Measurements from ENCODE around the gene ZNF621. TPM values are rescaled to one million over a fixed set of nuclear protein-coding genes. Genes with fewer than 3 reads are reported as not detected.

Gene ZNF621
- total and polyA plus RNA-seq, 9 of the 15 experiments (the other 6 are each of a cell fraction or from before 2014, with no cell fraction given): 4.7 to 28.9 (median 20.6) TPM

DNA sequence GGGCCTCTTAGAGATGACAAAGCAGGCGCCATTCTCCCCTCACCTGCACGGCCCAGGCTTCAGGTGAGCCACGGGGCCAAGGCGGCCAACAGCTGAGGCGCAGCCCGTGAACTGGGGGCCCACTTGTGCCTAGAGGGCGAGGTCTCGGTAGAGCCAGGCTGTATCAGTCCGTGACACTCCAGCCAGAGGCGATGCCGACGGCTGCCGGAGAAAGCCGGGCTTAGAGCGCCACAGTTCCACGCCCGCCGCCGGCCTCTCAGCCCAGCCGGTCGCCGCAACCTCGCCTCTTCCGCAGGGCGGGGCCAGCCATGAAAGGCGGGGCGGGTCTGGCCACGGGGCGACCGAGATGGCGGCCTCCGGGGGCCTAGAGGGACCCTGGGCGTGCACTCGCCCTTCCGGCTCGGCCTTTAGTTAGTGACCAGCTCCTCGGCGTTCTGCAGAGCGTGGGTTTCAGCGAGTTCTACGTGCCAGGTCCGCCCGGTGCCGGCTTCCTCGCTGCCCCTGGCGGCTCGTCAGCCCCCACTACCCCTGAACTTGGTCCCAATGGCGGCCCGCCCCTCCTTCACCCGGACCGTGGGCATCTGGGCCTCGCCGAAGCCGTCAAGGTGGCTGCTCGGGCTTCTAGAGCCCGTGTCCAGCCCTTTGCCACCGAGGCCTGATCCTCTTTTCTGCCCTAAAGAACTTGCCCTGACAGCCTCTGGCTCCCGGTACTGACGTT, at the start of gene ZNF621 (continued):
- TF ChIP-seq ELF4 (CRISPR knock-in tag; IDR thresholded peaks at IDR 0.05) (peak; percentile 62; the same call in 1 of the 2 replicates), ZNF311 (CRISPR knock-in tag; IDR thresholded peaks at IDR 0.05) (no peak), HDAC8 (tag; IDR thresholded peaks at IDR 0.05) (peak; percentile 45; the same call in 1 of the 2 replicates), ZNF212 (CRISPR knock-in tag; IDR thresholded peaks at IDR 0.05) (peak; percentile 53; the same call in 1 of the 2 replicates), ZNF140 (CRISPR knock-in tag; IDR thresholded peaks at IDR 0.05) (no peak), ZNF445 (CRISPR knock-in tag; IDR thresholded peaks at IDR 0.05; ENCODE audit: low read depth) (no peak), ZC3H11A (IDR thresholded peaks at IDR 0.05; ENCODE audit: low read depth, low read length) (no peak; the same call in 1 of the 2 replicates), NCOA6 (IDR thresholded peaks at IDR 0.05) (no peak), NFRKB (IDR thresholded peaks at IDR 0.05; ENCODE audit: low read depth) (peak; percentile 94), ZNF431 (CRISPR knock-in tag; IDR thresholded peaks at IDR 0.05) (peak; percentile 57), PML (IDR thresholded peaks at IDR 0.05; ENCODE audit: low read length) (peak; percentile 81), MEF2A (IDR thresholded peaks at IDR 0.05; ENCODE audit: control insufficient read depth, low read depth, low read length) (no peak), ZNF121 (CRISPR knock-in tag; conservative IDR thresholded peaks at IDR 0.05) (no peak), CREM (IDR thresholded peaks at IDR 0.05; ENCODE audit: low read depth) (peak; percentile 78), ARID2 (IDR thresholded peaks at IDR 0.05) (no peak)
- TF ChIP-seq, protein P1, sequence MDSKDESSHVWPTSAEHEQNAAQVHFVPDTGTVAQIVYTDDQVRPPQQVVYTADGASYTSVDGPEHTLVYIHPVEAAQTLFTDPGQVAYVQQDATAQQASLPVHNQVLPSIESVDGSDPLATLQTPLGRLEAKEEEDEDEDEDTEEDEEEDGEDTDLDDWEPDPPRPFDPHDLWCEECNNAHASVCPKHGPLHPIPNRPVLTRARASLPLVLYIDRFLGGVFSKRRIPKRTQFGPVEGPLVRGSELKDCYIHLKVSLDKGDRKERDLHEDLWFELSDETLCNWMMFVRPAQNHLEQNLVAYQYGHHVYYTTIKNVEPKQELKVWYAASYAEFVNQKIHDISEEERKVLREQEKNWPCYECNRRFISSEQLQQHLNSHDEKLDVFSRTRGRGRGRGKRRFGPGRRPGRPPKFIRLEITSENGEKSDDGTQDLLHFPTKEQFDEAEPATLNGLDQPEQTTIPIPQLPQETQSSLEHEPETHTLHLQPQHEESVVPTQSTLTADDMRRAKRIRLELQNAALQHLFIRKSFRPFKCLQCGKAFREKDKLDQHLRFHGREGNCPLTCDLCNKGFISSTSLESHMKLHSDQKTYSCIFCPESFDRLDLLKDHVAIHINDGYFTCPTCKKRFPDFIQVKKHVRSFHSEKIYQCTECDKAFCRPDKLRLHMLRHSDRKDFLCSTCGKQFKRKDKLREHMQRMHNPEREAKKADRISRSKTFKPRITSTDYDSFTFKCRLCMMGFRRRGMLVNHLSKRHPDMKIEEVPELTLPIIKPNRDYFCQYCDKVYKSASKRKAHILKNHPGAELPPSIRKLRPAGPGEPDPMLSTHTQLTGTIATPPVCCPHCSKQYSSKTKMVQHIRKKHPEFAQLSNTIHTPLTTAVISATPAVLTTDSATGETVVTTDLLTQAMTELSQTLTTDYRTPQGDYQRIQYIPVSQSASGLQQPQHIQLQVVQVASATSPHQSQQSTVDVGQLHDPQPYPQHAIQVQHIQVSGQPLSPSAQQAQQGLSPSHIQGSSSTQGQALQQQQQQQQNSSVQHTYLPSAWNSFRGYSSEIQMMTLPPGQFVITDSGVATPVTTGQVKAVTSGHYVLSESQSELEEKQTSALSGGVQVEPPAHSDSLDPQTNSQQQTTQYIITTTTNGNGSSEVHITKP (IDR thresholded peaks at IDR 0.05; ENCODE audit: partially characterized antibody): peak; percentile 78
- TF ChIP-seq, protein P2, sequence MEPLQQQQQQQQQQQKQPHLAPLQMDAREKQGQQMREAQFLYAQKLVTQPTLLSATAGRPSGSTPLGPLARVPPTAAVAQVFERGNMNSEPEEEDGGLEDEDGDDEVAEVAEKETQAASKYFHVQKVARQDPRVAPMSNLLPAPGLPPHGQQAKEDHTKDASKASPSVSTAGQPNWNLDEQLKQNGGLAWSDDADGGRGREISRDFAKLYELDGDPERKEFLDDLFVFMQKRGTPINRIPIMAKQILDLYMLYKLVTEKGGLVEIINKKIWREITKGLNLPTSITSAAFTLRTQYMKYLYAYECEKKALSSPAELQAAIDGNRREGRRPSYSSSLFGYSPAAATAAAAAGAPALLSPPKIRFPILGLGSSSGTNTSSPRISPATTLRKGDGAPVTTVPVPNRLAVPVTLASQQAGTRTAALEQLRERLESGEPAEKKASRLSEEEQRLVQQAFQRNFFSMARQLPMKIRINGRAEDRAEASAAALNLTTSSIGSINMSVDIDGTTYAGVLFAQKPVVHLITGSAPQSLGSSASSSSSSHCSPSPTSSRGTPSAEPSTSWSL (CRISPR knock-in tag; IDR thresholded peaks at IDR 0.05; ENCODE audit: borderline replicate concordance): 0 out of 2 replicates have a peak, but pooled peaks have one; percentile 67
- TF ChIP-seq, protein P3, sequence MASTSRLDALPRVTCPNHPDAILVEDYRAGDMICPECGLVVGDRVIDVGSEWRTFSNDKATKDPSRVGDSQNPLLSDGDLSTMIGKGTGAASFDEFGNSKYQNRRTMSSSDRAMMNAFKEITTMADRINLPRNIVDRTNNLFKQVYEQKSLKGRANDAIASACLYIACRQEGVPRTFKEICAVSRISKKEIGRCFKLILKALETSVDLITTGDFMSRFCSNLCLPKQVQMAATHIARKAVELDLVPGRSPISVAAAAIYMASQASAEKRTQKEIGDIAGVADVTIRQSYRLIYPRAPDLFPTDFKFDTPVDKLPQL (IDR thresholded peaks at IDR 0.05; ENCODE audit: extremely low read depth, insufficient read length): peak; percentile 12
- TF ChIP-seq, protein P4, sequence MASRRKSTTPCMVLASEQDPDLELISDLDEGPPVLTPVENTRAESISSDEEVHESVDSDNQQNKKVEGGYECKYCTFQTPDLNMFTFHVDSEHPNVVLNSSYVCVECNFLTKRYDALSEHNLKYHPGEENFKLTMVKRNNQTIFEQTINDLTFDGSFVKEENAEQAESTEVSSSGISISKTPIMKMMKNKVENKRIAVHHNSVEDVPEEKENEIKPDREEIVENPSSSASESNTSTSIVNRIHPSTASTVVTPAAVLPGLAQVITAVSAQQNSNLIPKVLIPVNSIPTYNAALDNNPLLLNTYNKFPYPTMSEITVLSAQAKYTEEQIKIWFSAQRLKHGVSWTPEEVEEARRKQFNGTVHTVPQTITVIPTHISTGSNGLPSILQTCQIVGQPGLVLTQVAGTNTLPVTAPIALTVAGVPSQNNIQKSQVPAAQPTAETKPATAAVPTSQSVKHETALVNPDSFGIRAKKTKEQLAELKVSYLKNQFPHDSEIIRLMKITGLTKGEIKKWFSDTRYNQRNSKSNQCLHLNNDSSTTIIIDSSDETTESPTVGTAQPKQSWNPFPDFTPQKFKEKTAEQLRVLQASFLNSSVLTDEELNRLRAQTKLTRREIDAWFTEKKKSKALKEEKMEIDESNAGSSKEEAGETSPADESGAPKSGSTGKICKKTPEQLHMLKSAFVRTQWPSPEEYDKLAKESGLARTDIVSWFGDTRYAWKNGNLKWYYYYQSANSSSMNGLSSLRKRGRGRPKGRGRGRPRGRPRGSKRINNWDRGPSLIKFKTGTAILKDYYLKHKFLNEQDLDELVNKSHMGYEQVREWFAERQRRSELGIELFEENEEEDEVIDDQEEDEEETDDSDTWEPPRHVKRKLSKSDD (conservative IDR thresholded peaks at IDR 0.05; ENCODE audit: low read length): no peak
